WTC11 (cell line): ENCODE results near the gene CLDN9.

ENCODE experiments used
- AFF4 ChIP-seq: sonication (generic); formaldehyde crosslinking; IDR thresholded peaks from 2 replicates; pipeline ENCODE4 v1.8.1; 2023; ENCODE audit warnings: mild to moderate bottlenecking, missing genetic modification reagents, borderline replicate concordance
- CTCF ChIP-seq: fragments of 200-600 bp; IDR thresholded peaks from 2 replicates; pipeline ENCODE4 v1.8.0; 2022; ENCODE audit warnings: antibody characterized with exemption
- GABPB1 ChIP-seq: sonication (generic); formaldehyde crosslinking; IDR thresholded peaks from 2 replicates; pipeline ENCODE4 v1.8.1; 2023; ENCODE audit warnings: mild to moderate bottlenecking, missing genetic modification reagents
- MAX ChIP-seq: sonication (generic); formaldehyde crosslinking; IDR thresholded peaks from 2 replicates; pipeline ENCODE4 v1.8.0; 2022; ENCODE audit warnings: mild to moderate bottlenecking, missing genetic modification reagents
- NR1H2 ChIP-seq: sonication (generic); formaldehyde crosslinking; IDR thresholded peaks from 2 replicates; pipeline ENCODE4 v1.9.0; 2021; ENCODE audit warnings: mild to moderate bottlenecking, moderate library complexity, missing genetic modification reagents
- PRDM15 ChIP-seq: sonication (generic); formaldehyde crosslinking; IDR thresholded peaks from 2 replicates; pipeline ENCODE4 v1.8.0; 2022; ENCODE audit warnings: missing genetic modification reagents
- USF2 ChIP-seq: sonication (generic); formaldehyde crosslinking; IDR thresholded peaks from 2 replicates; pipeline ENCODE4 v1.8.1; 2023; ENCODE audit warnings: mild to moderate bottlenecking, missing genetic modification reagents, moderate library complexity

GRCh38 chr16:3054965-3055733, 42.4 kb downstream of the CLDN9 start:
- TF ChIP-seq PRDM15 (CRISPR knock-in tag) (no peak), CTCF (no peak), GABPB1 (no peak), MAX (no peak), USF2 (no peak), NR1H2 (CRISPR knock-in tag) (no peak), AFF4 (CRISPR knock-in tag) (no peak)
